NOMO-1 treated with dmso at 0.1 percent for 144 hours (cell line): ENCODE data around the gene UBE2QL1.
"Not testable (repeated sequence)": the region's sequence is repeated elsewhere in the genome, so short reads cannot be mapped to it uniquely, and the experiment has no call there.

ENCODE experiments used
- DNase-seq: peaks from one replicate; lab custom pipeline; 2025; ENCODE audit not compliant: unreplicated experiment; lab: John Stamatoyannopoulos, UW

Gene UBE2QL1

GRCh38 chr5:6495433-6496206 is 47.0 kb downstream of the UBE2QL1 start:
- no peak for DNase-seq

GRCh38 chr5:6496207-6496584 is 47.5 kb downstream of the UBE2QL1 start:
- DNase-seq: no peak

- no peak for DNase-seq
Observed at GRCh38 chr5:6496636-6497035, 48.0 kb downstream of the UBE2QL1 start.

GRCh38 chr5:6497262-6497661 is 48.6 kb downstream of the UBE2QL1 start:
- DNase-seq: no peak

GRCh38 chr5:6498968-6499367 is 50.3 kb downstream of the UBE2QL1 start:
- DNase-seq: no peak

GRCh38 chr5:6501701-6502100 is 53.0 kb downstream of the UBE2QL1 start:
- DNase-seq: no peak

GRCh38 chr5:6502421-6502820 is 53.8 kb downstream of the UBE2QL1 start:
- no peak for DNase-seq

- DNase-seq: no peak
Observed at GRCh38 chr5:6503342-6503741, 54.7 kb downstream of the UBE2QL1 start.

GRCh38 chr5:6504677-6505415 is 56.2 kb downstream of the UBE2QL1 start:
- DNase-seq: no peak

- DNase-seq: no peak
Observed at GRCh38 chr5:6505416-6505755, 56.7 kb downstream of the UBE2QL1 start.

- DNase-seq: no peak
Observed at GRCh38 chr5:6505783-6506557, 57.3 kb downstream of the UBE2QL1 start.

GRCh38 chr5:6506611-6507010 is 58.0 kb downstream of the UBE2QL1 start:
- no peak for DNase-seq

- DNase-seq: no peak
Observed at GRCh38 chr5:6508931-6509330, 60.3 kb downstream of the UBE2QL1 start.

- DNase-seq: no peak
Observed at GRCh38 chr5:6510132-6510531, 61.5 kb downstream of the UBE2QL1 start.

- DNase-seq: no peak
Observed at GRCh38 chr5:6510973-6511372, 62.3 kb downstream of the UBE2QL1 start.

- not testable (repeated sequence) for DNase-seq
Observed at GRCh38 chr5:6515812-6516211, 67.2 kb downstream of the UBE2QL1 start.

GRCh38 chr5:6516823-6517222 is 68.2 kb downstream of the UBE2QL1 start:
- no peak for DNase-seq

- DNase-seq: no peak
Observed at GRCh38 chr5:6517510-6517909, 68.9 kb downstream of the UBE2QL1 start.

- DNase-seq: no peak
Observed at GRCh38 chr5:6518298-6519057, 69.8 kb downstream of the UBE2QL1 start.

- DNase-seq: no peak
Observed at GRCh38 chr5:6520201-6520600, 71.5 kb downstream of the UBE2QL1 start.

GRCh38 chr5:6522331-6522730 is 73.7 kb downstream of the UBE2QL1 start:
- DNase-seq: no peak
